ENCODE data around the gene ZKSCAN1.

The ZKSCAN1 gene

GRCh38 chr7:100089458-100090196 lies 74.2 kb downstream of the ZKSCAN1 start:
- H3K4me3 ChIP-seq (ENCODE audit: insufficient read length, low read depth), result peak overlapping the region; percentile 89
- TF ChIP-seq SUZ12 (IDR thresholded peaks at IDR 0.05; ENCODE audit: extremely low read depth, insufficient read depth, insufficient read length), result no peak
- TF ChIP-seq YY1 (IDR thresholded peaks at IDR 0.05; ENCODE audit: insufficient read depth, insufficient read length), result no peak
- no peak for TF ChIP-seq ZNF274 (IDR thresholded peaks at IDR 0.05; ENCODE audit: low read depth, low read length)
- peaks cover 2% of the 10 kb centered on the region for H3K4me1 ChIP-seq (ENCODE audit: insufficient read depth, insufficient read length)
- H3K9ac ChIP-seq (ENCODE audit: insufficient read length, low read depth), result peak overlapping the region; percentile 93
- DNase-seq (ENCODE audit: low read depth, low spot score), result no peak
- H3K27me3 ChIP-seq (ENCODE audit: insufficient read depth, insufficient read length), result no peaks in the 10 kb centered on the region
- no peaks in the 10 kb centered on the region for H3K9me3 ChIP-seq (ENCODE audit: insufficient read depth, low read length)
- peaks cover 46% of the 10 kb centered on the region for H3K36me3 ChIP-seq (ENCODE audit: insufficient read depth, insufficient read length, low read length)

- Histone ChIP-seq H3K9ac (ENCODE audit: insufficient read length, low read depth) (no peak overlapping the region), H3K9me3 (ENCODE audit: insufficient read depth, low read length) (no peaks in the 10 kb centered on the region), H3K4me1 (ENCODE audit: insufficient read depth, insufficient read length) (peaks cover 2% of the 10 kb centered on the region), H3K27me3 (ENCODE audit: insufficient read depth, insufficient read length) (no peaks in the 10 kb centered on the region), H3K36me3 (ENCODE audit: insufficient read depth, insufficient read length, low read length) (peaks cover 57% of the 10 kb centered on the region), H3K4me3 (ENCODE audit: insufficient read length, low read depth) (no peak overlapping the region)
- DNase-seq (ENCODE audit: low read depth, low spot score), result no peak
- TF ChIP-seq YY1 (IDR thresholded peaks at IDR 0.05; ENCODE audit: insufficient read depth, insufficient read length) (no peak), ZNF274 (IDR thresholded peaks at IDR 0.05; ENCODE audit: low read depth, low read length) (no peak), SUZ12 (IDR thresholded peaks at IDR 0.05; ENCODE audit: extremely low read depth, insufficient read depth, insufficient read length) (no peak)
These were observed 75.4 kb downstream of the ZKSCAN1 start for GRCh38 chr7:100090527-100091410.
